ENCODE measurements around the gene ZNF385B.
A peak's percentile ranks its signal among the peaks of the same experiment; 100 is the strongest.

The ZNF385B gene

GRCh38 chr2:179843541-179843940 is 17.9 kb downstream of the ZNF385B start:
- Histone ChIP-seq H3K4me2 (ENCODE audit: low read length) (no peak overlapping the region), H3K36me3 (replicated peaks; ENCODE audit: low read depth, low read length) (no peaks in the 10 kb centered on the region), H2AFZ (ENCODE audit: low read depth, low read length) (no peak overlapping the region), H3K79me2 (ENCODE audit: low read length) (no peaks in the 10 kb centered on the region), H3K27me3 (ENCODE audit: low read depth, low read length) (peaks cover 7% of the 10 kb centered on the region; the same call in 1 of the 2 replicates), H3K9ac (ENCODE audit: low read length) (no peak overlapping the region), H3K4me1 (ENCODE audit: low read length) (no peaks in the 10 kb centered on the region), H4K20me1 (ENCODE audit: insufficient read depth, low read length) (no peaks in the 10 kb centered on the region), H3K4me3 (ENCODE audit: low read length) (no peak overlapping the region), H3K27ac (ENCODE audit: low read length) (no peak overlapping the region), H3K9me3 (ENCODE audit: insufficient read depth, low read length) (no peaks in the 10 kb centered on the region)
- TF ChIP-seq EZH2phosphoT487 (IDR thresholded peaks at IDR 0.05; ENCODE audit: low read depth) = no peak
- no peak for TF ChIP-seq CTCF (IDR thresholded peaks at IDR 0.05; ENCODE audit: low read depth, low read length)

GRCh38 chr2:179842498-179843153 is 18.8 kb downstream of the ZNF385B start:
- Histone ChIP-seq H3K27ac (ENCODE audit: low read length) (no peak overlapping the region), H3K79me2 (ENCODE audit: low read length) (no peaks in the 10 kb centered on the region), H3K4me3 (ENCODE audit: low read length) (no peak overlapping the region), H3K27me3 (ENCODE audit: low read depth, low read length) (peaks cover 7% of the 10 kb centered on the region; the same call in 1 of the 2 replicates), H3K9me3 (ENCODE audit: insufficient read depth, low read length) (no peaks in the 10 kb centered on the region), H3K36me3 (replicated peaks; ENCODE audit: low read depth, low read length) (no peaks in the 10 kb centered on the region), H3K4me1 (ENCODE audit: low read length) (no peaks in the 10 kb centered on the region), H3K4me2 (ENCODE audit: low read length) (no peak overlapping the region), H3K9ac (ENCODE audit: low read length) (no peak overlapping the region), H4K20me1 (ENCODE audit: insufficient read depth, low read length) (no peaks in the 10 kb centered on the region), H2AFZ (ENCODE audit: low read depth, low read length) (no peak overlapping the region; the same call in 1 of the 2 replicates)
- TF ChIP-seq EZH2phosphoT487 (IDR thresholded peaks at IDR 0.05; ENCODE audit: low read depth) (no peak), CTCF (IDR thresholded peaks at IDR 0.05; ENCODE audit: low read depth, low read length) (peak; percentile 59)

GRCh38 chr2:179840840-179841239 is 20.6 kb downstream of the ZNF385B start:
- H3K4me1 ChIP-seq (ENCODE audit: low read length) = no peaks in the 10 kb centered on the region
- H3K9ac ChIP-seq (ENCODE audit: low read length) = no peak overlapping the region
- no peak overlapping the region for H3K4me3 ChIP-seq (ENCODE audit: low read length)
- H2AFZ ChIP-seq (ENCODE audit: low read depth, low read length) = no peak overlapping the region
- no peak overlapping the region for H3K27ac ChIP-seq (ENCODE audit: low read length)
- H3K27me3 ChIP-seq (ENCODE audit: low read depth, low read length) = no peaks in the 10 kb centered on the region
- TF ChIP-seq CTCF (IDR thresholded peaks at IDR 0.05; ENCODE audit: low read depth, low read length) (no peak), EZH2phosphoT487 (IDR thresholded peaks at IDR 0.05; ENCODE audit: low read depth) (no peak)
- H3K4me2 ChIP-seq (ENCODE audit: low read length) = no peak overlapping the region
- H3K79me2 ChIP-seq (ENCODE audit: low read length) = no peaks in the 10 kb centered on the region
- no peaks in the 10 kb centered on the region for H4K20me1 ChIP-seq (ENCODE audit: insufficient read depth, low read length)
- no peaks in the 10 kb centered on the region for H3K9me3 ChIP-seq (ENCODE audit: insufficient read depth, low read length)
- H3K36me3 ChIP-seq (replicated peaks; ENCODE audit: low read depth, low read length) = no peaks in the 10 kb centered on the region

GRCh38 chr2:179837408-179837807 is 24.0 kb downstream of the ZNF385B start:
- Histone ChIP-seq H3K79me2 (ENCODE audit: low read length) (no peaks in the 10 kb centered on the region), H3K4me3 (ENCODE audit: low read length) (no peak overlapping the region), H3K27ac (ENCODE audit: low read length) (no peak overlapping the region), H3K4me2 (ENCODE audit: low read length) (no peak overlapping the region), H3K9me3 (ENCODE audit: insufficient read depth, low read length) (no peaks in the 10 kb centered on the region), H3K36me3 (replicated peaks; ENCODE audit: low read depth, low read length) (no peaks in the 10 kb centered on the region), H3K27me3 (ENCODE audit: low read depth, low read length) (no peaks in the 10 kb centered on the region), H4K20me1 (ENCODE audit: insufficient read depth, low read length) (no peaks in the 10 kb centered on the region), H2AFZ (ENCODE audit: low read depth, low read length) (no peak overlapping the region), H3K9ac (ENCODE audit: low read length) (no peak overlapping the region), H3K4me1 (ENCODE audit: low read length) (no peaks in the 10 kb centered on the region)
- TF ChIP-seq CTCF (IDR thresholded peaks at IDR 0.05; ENCODE audit: low read depth, low read length) (no peak), EZH2phosphoT487 (IDR thresholded peaks at IDR 0.05; ENCODE audit: low read depth) (no peak)
